ENCODE data around the gene ADGRA1. TPM values are rescaled to one million over a fixed set of nuclear protein-coding genes. Genes with fewer than 3 reads are reported as not detected.

Gene ADGRA1
- total RNA-seq, 4 donors from 2014 or later, result not detected

DNA sequence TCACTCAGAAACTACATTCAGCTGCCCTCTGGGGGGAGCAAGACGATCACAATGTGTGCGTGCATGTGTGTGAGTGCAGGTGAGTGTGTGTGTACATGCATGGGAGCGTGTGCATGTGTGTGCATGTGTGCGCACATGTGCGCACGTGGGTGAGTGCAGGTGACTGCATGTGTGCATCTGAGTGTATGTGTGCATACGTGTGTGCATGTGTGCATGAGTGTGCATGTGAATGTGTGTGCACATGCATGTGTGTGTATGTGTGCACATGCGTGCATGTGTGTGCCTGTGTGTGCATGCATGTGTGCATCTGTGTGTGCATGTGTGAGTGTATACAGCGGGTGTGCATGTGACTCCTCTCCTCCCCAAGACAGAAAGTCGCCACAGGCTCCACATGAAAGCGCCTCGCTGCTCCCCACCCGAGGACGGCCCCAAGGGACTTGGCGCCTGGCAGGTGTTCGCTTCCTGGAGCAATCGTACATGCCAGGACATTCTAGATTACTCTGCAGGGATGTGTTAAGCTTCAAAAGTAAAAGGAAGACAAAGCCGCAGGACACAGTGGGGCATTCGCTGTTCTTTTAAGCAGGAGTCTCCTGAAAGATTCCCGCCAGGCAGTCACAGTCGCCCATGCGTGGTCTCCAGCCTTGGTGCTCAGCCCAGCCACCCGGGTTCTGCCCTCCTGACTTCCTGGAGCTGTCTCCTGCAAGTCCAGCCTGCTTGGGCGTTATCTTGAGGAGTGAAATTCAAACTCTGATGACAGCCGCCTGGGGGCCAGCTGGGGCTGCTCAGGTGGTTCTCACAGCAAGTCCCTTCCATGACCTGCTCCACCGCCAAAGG is 42.0 kb upstream of the ADGRA1 start:
- H3K36me3 ChIP-seq, result no peaks in the 10 kb centered on the region
- H3K4me3 ChIP-seq, result no peak overlapping the region
- no peaks in the 10 kb centered on the region for H3K27me3 ChIP-seq
- no peaks in the 10 kb centered on the region for H3K9me3 ChIP-seq
- H3K27ac ChIP-seq, result no peak overlapping the region
- DNase-seq, result no peak
- no peaks in the 10 kb centered on the region for H3K4me1 ChIP-seq
- TF ChIP-seq POLR2A (IDR thresholded peaks at IDR 0.05), result no peak
- TF ChIP-seq, protein P1, sequence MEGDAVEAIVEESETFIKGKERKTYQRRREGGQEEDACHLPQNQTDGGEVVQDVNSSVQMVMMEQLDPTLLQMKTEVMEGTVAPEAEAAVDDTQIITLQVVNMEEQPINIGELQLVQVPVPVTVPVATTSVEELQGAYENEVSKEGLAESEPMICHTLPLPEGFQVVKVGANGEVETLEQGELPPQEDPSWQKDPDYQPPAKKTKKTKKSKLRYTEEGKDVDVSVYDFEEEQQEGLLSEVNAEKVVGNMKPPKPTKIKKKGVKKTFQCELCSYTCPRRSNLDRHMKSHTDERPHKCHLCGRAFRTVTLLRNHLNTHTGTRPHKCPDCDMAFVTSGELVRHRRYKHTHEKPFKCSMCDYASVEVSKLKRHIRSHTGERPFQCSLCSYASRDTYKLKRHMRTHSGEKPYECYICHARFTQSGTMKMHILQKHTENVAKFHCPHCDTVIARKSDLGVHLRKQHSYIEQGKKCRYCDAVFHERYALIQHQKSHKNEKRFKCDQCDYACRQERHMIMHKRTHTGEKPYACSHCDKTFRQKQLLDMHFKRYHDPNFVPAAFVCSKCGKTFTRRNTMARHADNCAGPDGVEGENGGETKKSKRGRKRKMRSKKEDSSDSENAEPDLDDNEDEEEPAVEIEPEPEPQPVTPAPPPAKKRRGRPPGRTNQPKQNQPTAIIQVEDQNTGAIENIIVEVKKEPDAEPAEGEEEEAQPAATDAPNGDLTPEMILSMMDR (IDR thresholded peaks at IDR 0.05), result no peak

DNA sequence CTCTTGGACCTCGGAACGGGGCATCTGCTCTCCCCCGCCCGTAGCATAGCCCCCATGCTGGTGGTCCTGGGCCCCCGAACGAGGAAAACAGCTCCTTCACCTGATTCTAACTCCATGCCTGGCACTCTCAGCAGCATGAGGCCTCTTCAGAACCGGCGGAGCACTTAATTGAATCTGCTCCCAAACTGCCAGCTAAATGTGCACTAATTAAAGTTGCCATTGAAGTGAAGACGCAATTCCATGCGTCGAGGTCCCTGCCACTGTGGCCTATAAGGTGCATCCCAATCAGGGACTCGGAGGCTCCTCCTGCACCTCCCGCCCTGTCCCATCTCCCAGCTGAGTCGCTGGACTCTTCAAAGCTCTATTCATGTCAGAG is 41.3 kb upstream of the ADGRA1 start:
- DNase-seq, result no peak
- no peaks in the 10 kb centered on the region for H3K27me3 ChIP-seq
- H3K4me1 ChIP-seq, result no peaks in the 10 kb centered on the region
- no peak overlapping the region for H3K4me3 ChIP-seq
- no peaks in the 10 kb centered on the region for H3K36me3 ChIP-seq
- no peaks in the 10 kb centered on the region for H3K9me3 ChIP-seq
- TF ChIP-seq, protein P1 (IDR thresholded peaks at IDR 0.05), result no peak
- TF ChIP-seq POLR2A (IDR thresholded peaks at IDR 0.05), result no peak
- H3K27ac ChIP-seq, result no peak overlapping the region

DNA sequence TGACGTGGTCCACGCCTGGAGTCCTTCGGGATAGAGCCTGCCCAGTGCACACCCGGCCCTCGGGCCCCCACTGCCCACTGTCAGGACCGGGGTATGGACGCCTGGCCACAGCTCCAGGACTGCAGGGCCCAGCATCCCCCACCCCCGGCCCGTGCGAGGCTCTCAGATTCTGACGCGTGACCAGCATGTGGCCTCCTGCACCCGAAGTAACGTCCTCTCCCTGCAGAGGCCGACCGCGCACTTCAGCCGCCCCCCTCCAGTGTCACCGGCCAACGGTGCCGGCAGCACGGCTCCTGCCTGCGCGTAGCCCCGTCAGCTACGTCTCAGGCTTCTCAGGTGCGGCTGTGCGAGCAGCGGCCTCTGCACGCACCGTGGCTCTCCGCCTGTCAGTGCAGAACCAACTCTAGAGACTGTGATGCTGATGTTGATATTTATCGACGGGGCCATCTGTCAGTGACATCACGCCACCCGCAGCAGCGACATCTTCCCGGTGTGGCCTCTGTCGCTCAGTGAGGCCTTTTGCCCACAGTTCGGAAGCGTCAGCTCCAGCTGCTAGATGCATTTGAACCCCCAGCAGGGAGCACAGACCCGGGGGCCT is 40.1 kb upstream of the ADGRA1 start:
- Histone ChIP-seq H3K27ac (no peak overlapping the region), H3K36me3 (no peaks in the 10 kb centered on the region), H3K4me1 (no peaks in the 10 kb centered on the region), H3K4me3 (no peak overlapping the region), H3K27me3 (no peaks in the 10 kb centered on the region), H3K9me3 (no peaks in the 10 kb centered on the region)
- no peak for DNase-seq
- TF ChIP-seq POLR2A (IDR thresholded peaks at IDR 0.05), result no peak
- TF ChIP-seq, protein P1 (IDR thresholded peaks at IDR 0.05), result no peak

DNA sequence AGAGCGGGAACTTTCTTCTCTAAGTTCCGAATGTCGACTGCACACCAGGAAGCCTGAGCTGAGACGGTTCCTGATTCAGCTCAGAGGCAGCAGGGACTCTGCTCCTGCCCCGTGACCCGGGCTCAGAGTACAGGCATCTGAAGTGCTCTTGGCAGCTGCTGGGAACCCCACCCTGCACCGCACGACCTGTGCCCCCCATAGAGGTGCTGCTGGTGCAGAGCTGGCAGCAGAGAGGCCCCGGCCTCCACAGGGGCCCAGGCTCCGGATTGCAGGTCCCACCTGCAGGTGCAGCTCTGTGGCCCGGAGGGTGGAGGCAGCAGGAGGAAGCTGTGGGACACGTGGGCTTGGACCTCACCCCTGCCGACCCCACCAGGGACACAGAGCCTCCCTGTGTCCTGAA is 39.5 kb upstream of the ADGRA1 start:
- Histone ChIP-seq H3K27me3 (no peaks in the 10 kb centered on the region), H3K9me3 (no peaks in the 10 kb centered on the region), H3K4me3 (no peak overlapping the region), H3K4me1 (no peaks in the 10 kb centered on the region), H3K27ac (no peak overlapping the region), H3K36me3 (no peaks in the 10 kb centered on the region)
- TF ChIP-seq, protein P1 (IDR thresholded peaks at IDR 0.05), result no peak
- TF ChIP-seq POLR2A (IDR thresholded peaks at IDR 0.05), result no peak
- no peak for DNase-seq

DNA sequence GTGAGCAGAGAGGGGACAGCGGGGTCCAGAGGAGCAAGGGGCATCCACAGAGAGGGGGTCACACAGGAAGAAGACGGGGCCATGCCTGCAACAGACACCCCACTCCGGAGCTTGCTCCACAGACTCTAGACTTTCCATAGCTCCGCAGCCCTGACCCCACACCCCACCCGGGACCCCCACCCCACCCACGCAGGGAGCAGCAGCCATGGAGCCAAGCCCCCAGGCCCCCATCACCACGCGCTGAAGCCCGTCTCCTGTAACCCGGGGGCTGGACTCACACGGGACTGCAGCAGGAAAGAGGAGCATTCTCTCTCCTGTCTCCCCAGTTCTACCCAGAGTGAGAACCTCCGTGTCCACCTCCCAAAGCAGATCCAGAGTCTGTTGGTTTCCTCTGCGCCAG is 38.8 kb upstream of the ADGRA1 start:
- no peaks in the 10 kb centered on the region for H3K9me3 ChIP-seq
- DNase-seq, result no peak
- no peak overlapping the region for H3K27ac ChIP-seq
- H3K4me1 ChIP-seq, result no peaks in the 10 kb centered on the region
- H3K36me3 ChIP-seq, result no peaks in the 10 kb centered on the region
- H3K27me3 ChIP-seq, result no peaks in the 10 kb centered on the region
- TF ChIP-seq POLR2A (IDR thresholded peaks at IDR 0.05), result no peak
- TF ChIP-seq, protein P1 (IDR thresholded peaks at IDR 0.05), result no peak
- H3K4me3 ChIP-seq, result no peak overlapping the region
